GM21528 (cell line): ENCODE measurements around the gene NCLN.
A peak's percentile ranks its signal among the peaks of the same experiment; 100 is the strongest.
"Not testable (repeated sequence)": the region's sequence is repeated elsewhere in the genome, so short reads cannot be mapped to it uniquely, and the experiment has no call there.

Experiments used
- ATAC-seq: cut with Tn5 transposase; IDR thresholded peaks from one replicate; pipeline ENCODE4 v1.9.1; 2021; ENCODE audit warnings: mild to moderate bottlenecking, moderate library complexity; ENCODE audit not compliant: unreplicated experiment, low FRiP score

The NCLN gene

GRCh38 chr19:3183721-3184641 is 1.7 kb upstream of the NCLN start:
- ATAC-seq: no peak

GRCh38 chr19:3184847-3185460 is 776 bp upstream of the NCLN start:
- peak; percentile 21 for ATAC-seq

- ATAC-seq: no peak
These were observed 494 bp downstream of the NCLN start for GRCh38 chr19:3186160-3186688.

GRCh38 chr19:3186891-3187661 is 1.3 kb downstream of the NCLN start:
- no peak for ATAC-seq

- ATAC-seq: no peak
These were observed 2.2 kb downstream of the NCLN start for GRCh38 chr19:3187662-3188511.

- no peak for ATAC-seq
These were observed 3.2 kb downstream of the NCLN start for GRCh38 chr19:3188627-3189596.

- no peak for ATAC-seq
These were observed 4.2 kb downstream of the NCLN start for GRCh38 chr19:3189702-3190469.

- no peak for ATAC-seq
These were observed 4.7 kb downstream of the NCLN start for GRCh38 chr19:3190470-3190770.

GRCh38 chr19:3190921-3191805 is 5.4 kb downstream of the NCLN start:
- ATAC-seq: no peak

- ATAC-seq: not testable (repeated sequence)
These were observed 6.0 kb downstream of the NCLN start for GRCh38 chr19:3191806-3192104.

- no peak for ATAC-seq
These were observed 6.5 kb downstream of the NCLN start for GRCh38 chr19:3192228-3192635.

- no peak for ATAC-seq
These were observed 7.0 kb downstream of the NCLN start for GRCh38 chr19:3192684-3193083.

GRCh38 chr19:3193256-3194105 is 7.8 kb downstream of the NCLN start:
- no peak for ATAC-seq

GRCh38 chr19:3194106-3195087 is 8.7 kb downstream of the NCLN start:
- no peak for ATAC-seq
